ENCODE results near the gene TASP1. TPM values are rescaled to one million over a fixed set of nuclear protein-coding genes. Genes with fewer than 3 reads are reported as not detected.
"Not testable (repeated sequence)": the region's sequence is repeated elsewhere in the genome, so short reads cannot be mapped to it uniquely, and the experiment has no call there.

TASP1 gene
- total and polyA plus RNA-seq, 2 donors (not counting 1 experiment from before 2014, with no cell fraction given): 6.4 to 23.9 TPM

DNA sequence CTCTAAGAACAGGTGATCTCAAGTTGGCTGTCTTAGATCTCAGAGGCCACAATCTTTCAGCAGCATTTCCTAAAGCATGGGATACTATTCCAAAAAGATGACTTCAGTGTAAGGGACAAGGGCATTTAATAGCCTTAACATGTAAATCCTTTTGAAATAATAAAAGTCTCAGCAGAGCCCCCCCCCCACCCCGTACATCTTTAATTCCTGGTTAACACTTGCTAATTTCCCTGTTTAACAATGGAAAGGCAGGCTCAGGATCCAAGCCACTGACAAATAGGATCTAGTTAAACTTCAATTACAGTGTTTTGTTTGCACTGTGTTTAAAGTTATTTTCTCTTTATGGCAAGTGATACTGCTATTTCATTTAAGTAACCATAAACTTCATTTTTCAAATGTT lies 12.0 kb downstream of the TASP1 start:
- DNase-seq (no peak), ATAC-seq (ENCODE audit: low read depth) (no peak)
- Mint-ChIP-seq H3K9me3 (ENCODE audit: insufficient read depth) (no peaks in the 10 kb centered on the region), H3K4me1 (no peaks in the 10 kb centered on the region), H3K27ac (no peak overlapping the region), H3K27me3 (no peaks in the 10 kb centered on the region), H3K4me3 (no peak overlapping the region)
- Histone ChIP-seq H3K9me3 (ENCODE audit: control extremely low read depth in 1 of 3, control insufficient read depth in 2 of 3, insufficient read depth in 1 of 3, low read length in 2 of 3) (no peaks in the 10 kb centered on the region), H2AFZ (ENCODE audit: insufficient read depth, low read depth, low read length, poor library complexity, severe bottlenecking) (no peak overlapping the region), H3K36me3 (replicated peaks in 1 of 2; ENCODE audit: control extremely low read depth in 1 of 2, control insufficient read depth in 1 of 2, extremely low read depth in 1 of 2, insufficient read depth in 2 of 2, low read length in 1 of 2) (peaks cover 3 to 31% of the 10 kb centered on the region in 2 experiments), H3K4me1 (ENCODE audit: control insufficient read depth in 2 of 2, insufficient read depth in 2 of 2, low read length in 2 of 2) (no peaks in the 10 kb centered on the region), H3K4me3 (ENCODE audit: control extremely low read depth in 1 of 5, extremely low read depth in 1 of 5, insufficient read depth in 1 of 5, low read depth in 2 of 5, low read length in 4 of 5) (no peak overlapping the region), H3K4me2 (replicated peaks; ENCODE audit: low read depth, low read length, poor library complexity, severe bottlenecking) (no peak overlapping the region), H3K27ac (ENCODE audit: low read length in 2 of 2) (no peak overlapping the region), H4K20me1 (ENCODE audit: control insufficient read depth, insufficient read depth, low read length, poor library complexity, severe bottlenecking) (peaks cover 8% of the 10 kb centered on the region), H3K27me3 (replicated peaks in 1 of 4; ENCODE audit: control extremely low read depth in 1 of 4, control insufficient read depth in 3 of 4, insufficient read depth in 4 of 4, low read length in 3 of 4) (no peaks in the 10 kb centered on the region), H3K9ac (ENCODE audit: low read length) (no peak overlapping the region), H3K79me2 (ENCODE audit: control insufficient read depth, insufficient read depth, low read length) (peaks cover 22% of the 10 kb centered on the region)
- POLR2A ChIA-PET: no interaction called here
- CTCF ChIA-PET: interaction anchor here (1.1 kb wide), 1 partner anchor 16 kb away, joined by 3 read pairs; no protein-coding TSS in a partner anchor
- TF ChIP-seq, protein P1, sequence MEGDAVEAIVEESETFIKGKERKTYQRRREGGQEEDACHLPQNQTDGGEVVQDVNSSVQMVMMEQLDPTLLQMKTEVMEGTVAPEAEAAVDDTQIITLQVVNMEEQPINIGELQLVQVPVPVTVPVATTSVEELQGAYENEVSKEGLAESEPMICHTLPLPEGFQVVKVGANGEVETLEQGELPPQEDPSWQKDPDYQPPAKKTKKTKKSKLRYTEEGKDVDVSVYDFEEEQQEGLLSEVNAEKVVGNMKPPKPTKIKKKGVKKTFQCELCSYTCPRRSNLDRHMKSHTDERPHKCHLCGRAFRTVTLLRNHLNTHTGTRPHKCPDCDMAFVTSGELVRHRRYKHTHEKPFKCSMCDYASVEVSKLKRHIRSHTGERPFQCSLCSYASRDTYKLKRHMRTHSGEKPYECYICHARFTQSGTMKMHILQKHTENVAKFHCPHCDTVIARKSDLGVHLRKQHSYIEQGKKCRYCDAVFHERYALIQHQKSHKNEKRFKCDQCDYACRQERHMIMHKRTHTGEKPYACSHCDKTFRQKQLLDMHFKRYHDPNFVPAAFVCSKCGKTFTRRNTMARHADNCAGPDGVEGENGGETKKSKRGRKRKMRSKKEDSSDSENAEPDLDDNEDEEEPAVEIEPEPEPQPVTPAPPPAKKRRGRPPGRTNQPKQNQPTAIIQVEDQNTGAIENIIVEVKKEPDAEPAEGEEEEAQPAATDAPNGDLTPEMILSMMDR (IDR thresholded peaks at IDR 0.05): no peak
- TF ChIP-seq EZH2 (IDR thresholded peaks at IDR 0.05; ENCODE audit: borderline replicate concordance, insufficient read depth, low read depth, low read length, poor library complexity, severe bottlenecking): no peak
- intact Hi-C loops (cut with micrococcal nuclease): no loop called here
- WGBS (ENCODE audit: insufficient coverage): no CpG with 5 or more reads among the region's 1 CpG

DNA sequence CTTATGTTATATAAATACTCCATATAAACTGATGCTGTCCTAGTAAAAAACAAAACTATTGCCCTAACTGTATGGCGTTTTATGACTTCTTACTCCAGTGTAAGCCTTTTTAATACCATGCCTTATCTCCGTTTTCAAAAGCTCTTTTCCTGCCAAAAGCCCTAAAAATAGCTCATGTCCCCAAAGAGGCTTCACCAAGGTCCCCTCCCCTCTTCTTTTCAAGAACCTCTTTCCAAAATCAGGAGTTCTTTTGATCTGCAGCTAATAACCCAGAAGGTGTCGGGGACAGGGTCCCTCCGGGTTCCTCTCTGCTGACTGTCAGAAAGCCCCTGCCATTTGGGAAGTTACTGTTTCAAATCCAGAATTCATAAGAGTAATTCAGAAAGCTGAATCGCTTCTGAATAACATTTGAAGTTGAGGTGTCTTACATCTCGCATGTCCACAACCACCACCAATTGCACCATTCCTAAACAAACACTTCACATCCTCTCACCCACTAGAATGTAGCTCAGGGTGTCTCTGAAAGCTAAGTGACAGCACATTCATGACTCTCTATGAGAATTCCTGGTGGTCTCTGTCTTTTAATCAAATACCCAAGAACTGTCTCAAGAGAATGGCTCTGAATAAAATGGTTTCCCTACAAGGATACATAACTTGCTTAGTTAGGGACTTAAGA lies 13.3 kb downstream of the TASP1 start:
- intact Hi-C loops (cut with micrococcal nuclease): no loop called here
- 80% methylated on average over 5 of the region's 6 CpGs for WGBS (ENCODE audit: insufficient coverage)
- ChIA-PET CTCF (interaction anchor here (0.7 kb wide), 1 partner anchor 147 kb away, joined by 3 read pairs; no protein-coding TSS in a partner anchor), POLR2A (no interaction called here)
- no peaks in the 10 kb centered on the region for H3K4me1 ChIP-seq (ENCODE audit: control insufficient read depth in 2 of 2, insufficient read depth in 2 of 2, low read length in 2 of 2)
- H3K27ac Mint-ChIP-seq: no peak overlapping the region
- no peak overlapping the region for H3K4me3 Mint-ChIP-seq
- ATAC-seq (ENCODE audit: low read depth): no peak
- H3K79me2 ChIP-seq (ENCODE audit: control insufficient read depth, insufficient read depth, low read length): peaks cover 16% of the 10 kb centered on the region
- no peak overlapping the region for H3K9ac ChIP-seq (ENCODE audit: low read length)
- no peaks in the 10 kb centered on the region for H3K9me3 Mint-ChIP-seq (ENCODE audit: insufficient read depth)
- H3K27ac ChIP-seq (ENCODE audit: low read length in 2 of 2): no peak overlapping the region
- no peaks in the 10 kb centered on the region for H3K27me3 ChIP-seq (replicated peaks in 1 of 4; ENCODE audit: control extremely low read depth in 1 of 4, control insufficient read depth in 3 of 4, insufficient read depth in 4 of 4, low read length in 3 of 4)
- H4K20me1 ChIP-seq (ENCODE audit: control insufficient read depth, insufficient read depth, low read length, poor library complexity, severe bottlenecking): peaks cover 8% of the 10 kb centered on the region
- no peaks in the 10 kb centered on the region for H3K9me3 ChIP-seq (ENCODE audit: control extremely low read depth in 1 of 3, control insufficient read depth in 2 of 3, insufficient read depth in 1 of 3, low read length in 2 of 3)
- TF ChIP-seq EZH2 (IDR thresholded peaks at IDR 0.05; ENCODE audit: borderline replicate concordance, insufficient read depth, low read depth, low read length, poor library complexity, severe bottlenecking): no peak
- TF ChIP-seq, protein P1 (IDR thresholded peaks at IDR 0.05): no peak
- H3K36me3 ChIP-seq (replicated peaks in 1 of 2; ENCODE audit: control extremely low read depth in 1 of 2, control insufficient read depth in 1 of 2, extremely low read depth in 1 of 2, insufficient read depth in 2 of 2, low read length in 1 of 2): peaks cover 3 to 31% of the 10 kb centered on the region in 2 experiments
- H3K4me3 ChIP-seq (ENCODE audit: control extremely low read depth in 1 of 5, extremely low read depth in 1 of 5, insufficient read depth in 1 of 5, low read depth in 2 of 5, low read length in 4 of 5): no peak overlapping the region
- no peak overlapping the region for H3K4me2 ChIP-seq (replicated peaks; ENCODE audit: low read depth, low read length, poor library complexity, severe bottlenecking)
- H2AFZ ChIP-seq (ENCODE audit: insufficient read depth, low read depth, low read length, poor library complexity, severe bottlenecking): no peak overlapping the region
- DNase-seq: no peak
- H3K27me3 Mint-ChIP-seq: no peaks in the 10 kb centered on the region
- H3K4me1 Mint-ChIP-seq: no peaks in the 10 kb centered on the region

GRCh38 chr20:13619415-13619814 lies 19.3 kb downstream of the TASP1 start:
- H3K27me3 ChIP-seq (replicated peaks in 1 of 4; ENCODE audit: control extremely low read depth in 1 of 4, control insufficient read depth in 3 of 4, insufficient read depth in 4 of 4, low read length in 3 of 4); H3K9me3 ChIP-seq (ENCODE audit: control extremely low read depth in 1 of 3, control insufficient read depth in 2 of 3, insufficient read depth in 1 of 3, low read length in 2 of 3); CTCF ChIA-PET; H3K9me3 Mint-ChIP-seq (ENCODE audit: insufficient read depth); DNase-seq; H3K27ac ChIP-seq (ENCODE audit: low read length in 2 of 2); H3K4me2 ChIP-seq (replicated peaks; ENCODE audit: low read depth, low read length, poor library complexity, severe bottlenecking); ATAC-seq (ENCODE audit: low read depth); H3K4me1 ChIP-seq (ENCODE audit: control insufficient read depth in 2 of 2, insufficient read depth in 2 of 2, low read length in 2 of 2); H3K4me3 ChIP-seq (ENCODE audit: control extremely low read depth in 1 of 5, extremely low read depth in 1 of 5, insufficient read depth in 1 of 5, low read depth in 2 of 5, low read length in 4 of 5); H2AFZ ChIP-seq (ENCODE audit: insufficient read depth, low read depth, low read length, poor library complexity, severe bottlenecking); H3K79me2 ChIP-seq (ENCODE audit: control insufficient read depth, insufficient read depth, low read length); H4K20me1 ChIP-seq (ENCODE audit: control insufficient read depth, insufficient read depth, low read length, poor library complexity, severe bottlenecking); H3K9ac ChIP-seq (ENCODE audit: low read length); POLR2A ChIA-PET; H3K4me1 Mint-ChIP-seq; H3K27ac Mint-ChIP-seq; H3K27me3 Mint-ChIP-seq; intact Hi-C loops (cut with micrococcal nuclease); H3K36me3 ChIP-seq (replicated peaks in 1 of 2; ENCODE audit: control extremely low read depth in 1 of 2, control insufficient read depth in 1 of 2, extremely low read depth in 1 of 2, insufficient read depth in 2 of 2, low read length in 1 of 2); H3K4me3 Mint-ChIP-seq: not testable (repeated sequence)
- no CpG with 5 or more reads among the region's 1 CpG for WGBS (ENCODE audit: insufficient coverage)

All from B cell (primary cell).